HL-60 (cell line): ENCODE results near the gene ARHGAP45.

Experiments
- DNase-seq, 2 experiments: peaks; one replicate each; pipeline ENCODE4 v3.0.0-alpha.2; 2010 to 2020; ENCODE audit warnings: low read depth in 1 of 2, low spot score in 1 of 2
- H3K27ac ChIP-seq: fragments of 250-450 bp; sonication (Bioruptor Pico); replicated peaks from 2 replicates; pipeline ENCODE4 v1.5.1; 2020; ENCODE audit warnings: mild to moderate bottlenecking, moderate library complexity
- H3K27me3 ChIP-seq: fragments of 250-450 bp; sonication (Bioruptor Pico); 2 replicates; pipeline ENCODE4 v1.5.1; 2021; ENCODE audit warnings: mild to moderate bottlenecking, moderate library complexity; ENCODE audit not compliant: insufficient read depth, poor library complexity, severe bottlenecking
- H3K4me3 ChIP-seq: replicated peaks from 2 replicates; pipeline ENCODE4 v1.5.1; 2011; ENCODE audit warnings: mild to moderate bottlenecking, control low read depth, low read length; ENCODE audit not compliant: insufficient read depth
- CTCF ChIP-seq: IDR thresholded peaks from one replicate; pipeline ENCODE4 v1.5.1; 2011; ENCODE audit warnings: low read length, control low read depth, inconsistent platforms; ENCODE audit not compliant: insufficient read depth
- GABPA ChIP-seq: IDR thresholded peaks from 2 replicates; pipeline ENCODE4 v1.6.1; 2012; ENCODE audit warnings: low read depth
- POLR2AphosphoS5 ChIP-seq: IDR thresholded peaks from 2 replicates; pipeline ENCODE4 v1.6.1; 2012; ENCODE audit warnings: low read depth
- REST ChIP-seq: IDR thresholded peaks from 2 replicates; pipeline ENCODE4 v1.6.1; 2012; ENCODE audit warnings: low read depth; ENCODE audit not compliant: insufficient replicate concordance
- SPI1 ChIP-seq: IDR thresholded peaks from 2 replicates; pipeline ENCODE4 v1.6.1; 2012; ENCODE audit warnings: low read depth, mild to moderate bottlenecking, borderline replicate concordance

ARHGAP45 gene

GRCh38 chr19:1018932-1019615 lies 47.9 kb upstream of the ARHGAP45 start:
- no peak for TF ChIP-seq SPI1
- TF ChIP-seq POLR2AphosphoS5, result 0 out of 2 replicates have a peak, but pooled peaks have one; percentile 9
- TF ChIP-seq GABPA, result no peak
- TF ChIP-seq REST, result no peak
- no peak for TF ChIP-seq CTCF
- Histone ChIP-seq H3K4me3 (peak overlapping the region; percentile 95), H3K27ac (peak overlapping the region; percentile 98), H3K27me3 (no peaks in the 10 kb centered on the region)
- DNase-seq, result no peak

GRCh38 chr19:1019616-1019961 lies 47.4 kb upstream of the ARHGAP45 start:
- DNase-seq, result no peak
- no peaks in the 10 kb centered on the region for H3K27me3 ChIP-seq
- TF ChIP-seq REST, result no peak
- no peak for TF ChIP-seq CTCF
- no peak for TF ChIP-seq POLR2AphosphoS5
- TF ChIP-seq GABPA, result no peak
- no peak for TF ChIP-seq SPI1
- H3K4me3 ChIP-seq, result peak overlapping the region; percentile 95
- H3K27ac ChIP-seq, result peak overlapping the region; percentile 98

- peak overlapping the region; percentile 98 for H3K27ac ChIP-seq
- TF ChIP-seq CTCF (no peak), GABPA (no peak), POLR2AphosphoS5 (no peak), SPI1 (no peak), REST (no peak)
Measured at GRCh38 chr19:1019980-1020867, 46.7 kb upstream of the ARHGAP45 start.

More at GRCh38 chr19:1019980-1020867, 46.7 kb upstream of the ARHGAP45 start:
- DNase-seq, result peak; percentile 42 to 62
- Histone ChIP-seq H3K27me3 (no peaks in the 10 kb centered on the region), H3K4me3 (peak overlapping the region; percentile 95)
